Hepatic stellate cell (primary cell): ENCODE measurements around the gene ZNF367.
"Not testable (repeated sequence)": the region's sequence is repeated elsewhere in the genome, so short reads cannot be mapped to it uniquely, and the experiment has no call there.

Experiments
- DNase-seq: peaks from one replicate; pipeline ENCODE4 v3.0.0; 2011; ENCODE audit warnings: low spot score

Gene ZNF367

DNA sequence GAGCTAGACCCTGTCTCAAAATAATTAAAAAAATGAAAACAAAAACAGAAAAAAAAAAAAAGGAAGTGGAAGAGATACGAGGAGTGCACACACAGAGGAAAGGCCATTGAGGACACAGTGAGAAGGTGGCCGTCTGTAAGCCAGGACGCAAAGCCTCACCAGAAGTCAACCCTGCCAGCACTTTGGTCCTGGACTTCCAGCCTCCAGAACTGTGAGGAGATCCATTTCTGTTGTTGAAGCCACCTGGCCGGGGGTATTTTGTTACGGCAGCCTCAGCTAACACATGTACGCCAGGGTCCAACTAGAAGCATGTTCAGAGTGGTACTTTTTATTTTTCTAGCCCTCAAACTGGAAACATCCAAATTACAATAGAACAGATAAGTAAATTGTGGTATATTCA is 56.5 kb downstream of the ZNF367 start:
- DNase-seq, result no peak

DNA sequence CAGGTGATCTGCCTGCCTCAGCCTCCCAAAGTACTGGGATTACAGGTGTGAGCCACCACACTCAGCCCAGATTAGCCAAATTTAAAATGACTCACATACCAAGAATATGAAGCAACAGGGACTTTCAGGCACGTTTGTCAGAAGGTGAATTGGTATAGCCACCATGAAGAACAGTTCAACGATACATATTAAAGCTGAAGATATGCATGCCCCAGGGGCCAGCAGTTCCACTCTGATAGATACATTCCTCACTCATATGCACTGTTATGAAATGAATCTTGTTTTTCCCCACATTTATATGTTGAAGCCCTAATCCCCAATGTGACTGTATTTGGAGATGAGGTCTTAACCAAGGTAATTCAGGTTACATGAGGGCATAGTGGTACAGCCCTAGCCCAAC is 57.2 kb downstream of the ZNF367 start:
- no peak for DNase-seq

DNA sequence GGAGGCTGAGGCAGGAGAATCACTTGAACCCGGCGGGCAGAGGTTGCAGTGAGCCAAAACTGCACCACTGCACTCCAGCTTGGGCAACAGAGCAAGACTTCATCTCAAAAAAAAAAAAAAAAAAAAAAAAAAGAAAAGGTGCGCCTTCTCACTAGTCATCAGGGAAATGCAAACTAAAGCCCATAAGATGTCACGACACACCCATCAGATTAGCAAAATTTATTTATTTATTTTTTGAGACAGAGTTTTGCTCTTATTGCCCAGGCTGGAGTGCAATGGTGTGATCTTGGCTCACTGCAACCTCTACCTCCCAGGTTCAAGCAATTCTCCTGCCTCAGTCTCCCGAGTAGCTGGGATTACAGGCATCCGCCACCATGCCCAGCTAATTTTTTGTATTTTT is 57.6 kb downstream of the ZNF367 start:
- not testable (repeated sequence) for DNase-seq

DNA sequence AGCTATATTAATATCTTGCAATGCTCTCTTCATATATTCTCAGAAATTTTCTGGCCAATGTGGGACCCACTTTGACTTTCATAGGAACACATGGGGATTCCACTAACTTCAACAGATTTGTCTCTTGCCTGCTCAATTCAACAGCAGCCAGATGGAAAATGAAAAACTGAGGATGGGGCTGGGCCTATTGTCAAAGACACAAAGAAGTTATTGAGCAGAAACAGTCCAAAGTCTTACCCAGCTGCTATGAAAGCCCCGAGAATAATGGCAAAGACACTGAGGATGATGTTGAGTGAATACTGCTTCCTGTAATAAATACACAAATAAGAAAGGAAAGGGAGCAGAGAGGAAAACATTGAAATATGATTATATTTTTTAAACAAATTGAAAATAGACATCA is 67.3 kb downstream of the ZNF367 start:
- no peak for DNase-seq

DNA sequence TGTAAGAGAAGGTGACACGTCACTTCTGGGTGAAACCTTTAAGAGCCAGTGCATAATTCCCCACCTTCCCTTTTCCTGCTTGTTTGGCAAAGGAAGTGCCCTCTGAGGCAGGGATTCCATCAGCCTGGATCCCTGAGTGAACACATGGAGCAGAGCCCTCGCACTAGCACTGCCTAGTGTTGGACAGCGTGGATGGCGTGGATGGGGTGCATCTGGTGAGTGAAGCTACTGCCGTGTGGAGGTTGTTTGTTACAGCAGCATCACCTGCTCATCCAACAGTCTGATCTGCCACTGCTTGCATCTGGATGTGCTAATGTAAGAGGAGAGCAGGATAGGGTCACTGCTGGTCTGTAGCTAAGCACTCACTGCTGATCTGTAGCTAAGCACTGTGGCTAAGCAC is 69.9 kb downstream of the ZNF367 start:
- no peak for DNase-seq

DNA sequence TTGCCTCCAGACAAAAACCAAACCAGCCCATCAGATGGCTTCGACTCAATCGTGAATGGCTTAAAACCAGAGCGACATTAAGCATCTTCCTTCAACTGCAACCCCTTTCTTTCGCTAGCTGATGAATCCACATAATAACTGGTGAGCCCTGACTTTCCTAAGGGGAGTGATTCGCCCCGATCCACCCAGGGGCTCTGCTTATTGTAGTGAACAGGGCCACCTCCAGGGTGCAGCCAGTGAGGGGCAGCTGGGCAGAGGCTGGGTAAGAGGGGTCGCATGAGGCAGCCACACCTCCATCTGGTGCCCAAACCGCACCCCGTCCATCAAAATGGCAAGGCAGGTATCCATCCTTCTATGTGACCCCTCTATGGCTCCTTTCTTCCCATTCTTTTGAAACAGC is 72.6 kb downstream of the ZNF367 start:
- no peak for DNase-seq

DNA sequence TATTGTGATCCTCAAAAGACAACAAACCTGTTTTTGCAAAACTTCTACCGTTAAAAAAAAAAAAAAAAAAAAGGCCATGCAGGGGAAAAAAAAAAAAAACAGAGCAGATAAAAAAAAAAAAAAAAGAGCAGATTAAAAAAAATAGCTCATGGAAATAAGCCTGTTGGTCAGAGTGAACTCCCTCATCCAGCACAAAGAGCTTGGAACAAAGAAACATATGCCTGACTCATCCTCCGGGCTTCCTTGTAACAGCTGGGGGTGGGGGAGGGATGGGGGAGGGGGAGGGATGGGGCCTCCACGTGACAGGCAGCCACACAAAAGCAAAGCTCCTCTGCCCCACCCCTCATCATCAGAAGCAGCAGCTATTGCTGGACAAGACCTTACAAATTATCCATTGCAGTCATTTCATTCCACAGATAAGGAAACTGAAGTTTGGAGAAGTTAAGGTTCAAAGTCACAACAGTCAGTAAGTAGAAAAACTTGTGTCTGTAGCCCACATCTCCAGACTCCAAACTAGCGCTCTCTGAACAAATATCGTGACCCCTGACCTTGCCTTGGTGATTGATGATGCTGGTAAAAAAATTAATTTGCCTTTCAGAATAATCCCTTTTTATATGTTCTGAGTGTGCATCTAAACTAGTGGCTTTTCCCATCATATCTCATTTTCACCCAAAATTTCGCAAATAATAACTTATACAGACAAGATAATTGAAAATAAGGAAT is 73.6 kb downstream of the ZNF367 start:
- peak; percentile 85 for DNase-seq

DNA sequence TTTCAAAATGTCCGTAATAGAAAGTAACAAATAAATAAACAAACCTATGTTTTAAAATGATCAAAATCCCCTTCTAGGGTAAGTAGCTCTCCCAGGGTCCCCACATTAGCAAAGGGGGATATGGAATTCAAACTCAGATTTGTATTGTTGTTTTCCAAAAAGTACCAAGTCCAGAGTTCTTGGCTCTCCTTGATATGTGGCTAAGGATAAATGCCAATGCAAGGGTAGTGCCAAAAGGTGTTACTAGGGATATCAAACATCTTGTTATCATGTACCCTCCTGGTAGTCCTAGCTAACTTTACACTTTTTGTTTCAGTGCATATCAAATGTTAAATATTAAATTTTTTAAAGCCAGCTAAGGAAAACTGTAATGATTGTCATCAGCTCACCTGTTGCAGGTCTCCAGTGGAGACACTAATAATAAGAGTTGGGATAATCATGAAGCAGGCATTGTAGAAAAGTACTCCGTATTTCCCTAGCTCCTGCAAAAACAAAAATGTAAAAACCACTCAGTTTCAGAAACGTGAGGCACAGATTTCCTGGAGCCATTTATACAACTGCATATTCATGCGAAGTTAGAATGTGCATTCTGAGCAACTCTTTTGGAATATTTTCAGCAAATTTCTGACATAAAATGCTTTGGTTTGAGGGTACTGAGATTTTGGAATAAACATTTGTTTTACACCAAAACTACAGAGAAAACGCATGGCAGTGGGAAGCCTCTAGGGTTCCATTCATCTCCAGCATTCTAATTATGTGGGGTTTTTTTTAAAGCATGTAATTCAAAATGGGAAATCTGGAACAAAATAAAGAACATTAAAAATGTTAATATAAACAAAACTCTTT is 74.4 kb downstream of the ZNF367 start:
- DNase-seq, result no peak

DNA sequence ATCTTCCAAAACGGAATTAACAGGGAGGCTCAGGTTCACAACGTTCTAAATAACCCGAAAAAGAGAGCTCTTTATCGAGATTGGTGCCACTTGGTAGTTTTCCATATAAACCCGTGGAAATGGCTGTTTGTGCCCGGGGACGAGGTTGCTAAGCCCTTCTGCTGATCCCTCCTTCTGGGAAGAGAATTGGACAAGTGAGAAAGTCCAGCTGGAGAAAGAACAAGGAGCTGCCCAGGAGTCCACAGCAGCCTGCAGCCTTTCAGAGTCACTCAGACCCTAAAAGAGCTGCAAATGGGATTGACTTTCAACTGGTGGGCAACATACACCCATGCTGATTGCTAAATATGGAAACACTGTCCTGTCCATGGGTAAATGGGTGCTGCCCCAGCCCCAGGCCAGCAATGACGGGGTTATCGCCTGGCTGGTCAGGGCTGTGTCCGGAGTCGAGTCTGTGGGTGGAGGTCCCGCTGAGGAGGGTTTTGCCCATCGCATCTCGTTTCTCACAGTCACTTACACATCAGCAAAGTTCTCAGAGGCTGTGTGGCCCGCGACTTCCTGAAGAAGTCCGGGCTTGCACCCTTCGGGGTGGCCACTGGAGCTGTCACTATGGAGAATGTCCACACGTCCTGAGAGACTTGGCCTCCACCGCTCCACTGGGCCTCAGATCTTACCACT is 75.5 kb downstream of the ZNF367 start:
- no peak for DNase-seq

DNA sequence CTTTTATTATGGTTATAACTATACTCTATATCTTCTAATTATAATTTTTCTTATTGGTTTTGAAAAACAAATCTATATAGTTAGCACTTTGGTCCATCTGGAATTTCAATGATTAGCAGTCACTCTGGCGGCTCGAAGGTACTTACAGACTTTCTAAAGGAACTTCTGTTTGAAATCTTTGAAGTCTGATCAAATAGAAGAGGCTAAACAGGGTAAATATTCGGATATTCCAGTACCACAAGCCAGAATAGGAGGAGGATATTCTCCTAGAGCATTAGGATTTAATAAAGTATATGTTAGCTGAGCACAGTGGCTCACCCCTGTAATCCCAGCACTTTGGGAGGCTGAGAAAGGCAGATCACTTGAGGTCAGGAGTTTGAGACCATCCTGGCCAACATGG is 77.5 kb downstream of the ZNF367 start:
- DNase-seq, result no peak

DNA sequence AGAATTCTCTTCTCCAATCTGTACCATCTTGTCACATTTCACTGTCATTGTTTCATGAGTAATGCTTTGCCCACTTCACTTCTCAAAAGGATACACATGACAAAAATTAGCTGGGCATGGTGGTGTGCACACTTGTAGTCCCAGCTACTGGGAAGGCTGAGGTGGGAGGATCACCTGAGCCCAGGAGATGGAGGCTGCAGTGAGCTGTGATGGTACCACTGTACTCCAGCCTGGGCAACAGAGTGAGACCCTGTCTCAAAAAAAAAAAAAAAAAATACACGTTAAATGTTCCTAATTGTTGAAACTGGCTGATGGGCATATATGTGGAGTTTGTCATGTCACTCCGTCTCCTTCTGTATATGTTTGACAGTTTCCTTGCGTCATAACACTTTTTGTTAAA is 79.9 kb downstream of the ZNF367 start:
- DNase-seq, result no peak
